Cerebellar cortex (tissue), 1 donor: ENCODE results near the gene TNF.

Experiments used
- DNase-seq: peaks from one replicate; pipeline ENCODE4 v3.0.0-alpha.2; 2015; ENCODE audit warnings: low spot score

The TNF gene

GRCh38 chr6:31544676-31545075 is 30.7 kb upstream of the TNF start:
- DNase-seq = no peak

- peak; percentile 32 for DNase-seq
These were observed 30.1 kb upstream of the TNF start for GRCh38 chr6:31545291-31545690.

GRCh38 chr6:31546339-31546957 is 28.9 kb upstream of the TNF start, which contains the start of gene ATP6V1G2:
Gene ATP6V1G2, minus strand, starts transcription at chr6:31546608. Its CDS starts 49 bp downstream, at chr6:31546559.
- peak; percentile 99 for DNase-seq

- DNase-seq = peak; percentile 99
These were observed 28.2 kb upstream of the TNF start, which contains the start of gene NFKBIL1 for GRCh38 chr6:31546958-31547726. Gene NFKBIL1, plus strand, starts transcription at chr6:31547608. Its CDS starts 87 bp downstream, at chr6:31547695.

GRCh38 chr6:31547727-31548543 is 27.4 kb upstream of the TNF start:
- no peak for DNase-seq

- DNase-seq = no peak
These were observed 26.9 kb upstream of the TNF start for GRCh38 chr6:31548544-31548873.

GRCh38 chr6:31551371-31551770 is 24.0 kb upstream of the TNF start:
- DNase-seq = peak; percentile 76

- no peak for DNase-seq
These were observed 19.1 kb upstream of the TNF start for GRCh38 chr6:31556307-31556706.

- DNase-seq = no peak
These were observed 17.7 kb upstream of the TNF start for GRCh38 chr6:31557443-31558317.

- DNase-seq = no peak
These were observed 17.1 kb upstream of the TNF start for GRCh38 chr6:31558318-31558625.

- DNase-seq = no peak
These were observed 16.5 kb upstream of the TNF start for GRCh38 chr6:31558631-31559500.

GRCh38 chr6:31559606-31559957 is 15.8 kb upstream of the TNF start:
- DNase-seq = no peak

- DNase-seq = no peak
These were observed 15.2 kb upstream of the TNF start for GRCh38 chr6:31559958-31560696.

GRCh38 chr6:31560697-31561058 is 14.7 kb upstream of the TNF start:
- no peak for DNase-seq

GRCh38 chr6:31567531-31568370 is 7.6 kb upstream of the TNF start:
- DNase-seq = no peak

- DNase-seq = no peak
These were observed 6.8 kb upstream of the TNF start for GRCh38 chr6:31568537-31568961.

- no peak for DNase-seq
These were observed 5.4 kb upstream of the TNF start for GRCh38 chr6:31569861-31570536.

GRCh38 chr6:31572041-31572911 is 3.1 kb upstream of the TNF start, which contains the start of gene LTA:
Gene LTA, plus strand, starts transcription at chr6:31572289. Its CDS starts 454 bp downstream, at chr6:31572743.
- DNase-seq = no peak
